NCI-H2227 treated with DMSO at 0.1 percent for 48 hours (cell line): ENCODE results near the gene RNF138.
"Not testable (repeated sequence)": the region's sequence is repeated elsewhere in the genome, so short reads cannot be mapped to it uniquely, and the experiment has no call there.

Experiments used
- DNase-seq: peaks from one replicate; lab custom pipeline; 2025; lab: John Stamatoyannopoulos, UW

Gene RNF138

DNA sequence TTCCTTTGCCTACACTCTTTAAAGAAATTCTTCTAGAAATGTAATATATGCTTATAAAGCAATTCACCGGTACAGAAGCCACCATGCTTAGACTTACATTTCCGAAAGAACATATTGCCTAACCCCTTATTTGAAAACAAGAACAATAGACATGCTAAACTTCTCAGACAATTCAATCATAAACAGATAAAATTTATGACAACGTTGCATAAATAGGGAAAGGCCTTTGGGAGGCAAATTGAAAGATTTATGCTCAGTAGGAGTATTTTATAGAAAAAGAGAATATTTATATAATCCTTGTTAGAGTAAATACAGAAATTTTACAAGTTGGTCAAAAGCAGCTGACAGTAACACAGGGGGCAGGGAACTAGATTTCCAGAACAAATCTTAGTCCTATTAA is 82.0 kb downstream of the RNF138 start:
- no peak for DNase-seq

DNA sequence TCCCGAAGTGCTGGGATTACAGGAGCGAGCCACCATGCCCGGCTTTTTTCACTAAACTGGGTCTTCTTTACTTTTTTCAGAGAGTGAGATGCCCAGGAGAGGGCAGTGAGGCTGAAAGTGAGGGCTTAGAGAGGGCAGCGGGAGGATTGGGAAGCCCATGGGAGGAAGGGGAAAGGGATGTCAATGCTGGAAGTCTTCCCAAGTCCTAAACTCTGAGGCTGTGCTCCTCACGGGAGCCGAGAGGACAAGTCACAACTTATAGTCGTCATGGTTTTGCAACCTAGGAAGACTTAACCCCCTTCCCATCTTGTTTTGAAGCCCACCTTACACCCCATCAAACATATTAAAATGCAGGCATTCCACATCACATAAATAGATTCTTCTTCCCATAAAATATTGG is 83.0 kb downstream of the RNF138 start:
- DNase-seq, result no peak

DNA sequence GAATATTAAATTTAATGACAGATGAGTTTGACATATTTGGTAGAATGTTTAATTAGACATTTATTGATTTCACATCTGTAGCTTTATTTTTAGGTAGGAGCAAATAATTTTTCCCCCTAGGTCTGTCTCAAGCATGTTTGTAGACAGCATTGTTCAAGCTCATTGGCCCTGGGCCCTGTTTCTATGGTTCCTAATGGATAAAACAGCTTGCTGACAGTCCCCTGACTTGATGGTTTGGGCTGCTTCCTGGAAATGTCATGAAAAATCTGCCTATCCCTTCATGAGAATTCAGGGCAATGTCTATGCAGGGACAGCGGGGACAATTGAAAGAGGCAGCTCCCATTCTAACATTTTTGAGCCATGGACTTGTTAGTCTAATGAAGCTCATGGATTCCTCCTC is 83.6 kb downstream of the RNF138 start:
- DNase-seq, result no peak

DNA sequence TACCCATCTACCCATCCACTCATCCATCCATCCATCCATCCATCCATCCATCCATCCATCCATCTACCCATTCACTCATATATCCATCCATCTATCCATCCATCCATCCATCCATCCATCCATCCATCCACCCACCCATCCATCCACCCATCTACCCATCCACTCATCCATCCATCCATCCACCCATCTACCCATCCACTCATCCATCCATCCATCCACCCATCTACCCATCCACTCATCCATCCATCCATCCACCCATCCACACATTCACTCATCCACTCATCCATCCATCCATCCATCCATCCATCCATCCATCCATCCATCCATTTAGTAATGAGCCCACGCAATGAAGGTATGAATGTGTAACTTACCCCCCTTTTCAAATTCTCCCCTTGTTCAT is 85.1 kb downstream of the RNF138 start:
- not testable (repeated sequence) for DNase-seq

DNA sequence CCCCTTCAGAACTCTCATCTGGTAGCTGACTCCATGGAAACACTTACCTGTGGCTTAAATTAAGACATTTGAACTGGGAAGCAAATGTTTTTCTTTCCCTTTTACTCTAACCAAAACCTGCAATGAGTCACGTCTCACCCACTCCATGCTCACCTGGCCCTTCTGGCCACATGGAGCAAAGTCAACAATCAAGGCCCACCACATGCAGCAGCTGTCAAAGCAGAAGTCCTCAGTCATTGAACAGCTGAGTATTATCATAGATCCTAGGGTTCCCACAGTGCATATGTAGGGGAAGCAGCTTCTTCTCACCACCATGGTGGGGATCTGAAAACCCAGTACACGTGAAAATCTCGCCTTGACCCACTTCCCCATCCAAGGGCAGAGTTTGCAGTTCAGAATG is 85.9 kb downstream of the RNF138 start:
- DNase-seq, result no peak
